Measurements from ENCODE around the gene ZBTB39.
"Not testable (repeated sequence)": the region's sequence is repeated elsewhere in the genome, so short reads cannot be mapped to it uniquely, and the experiment has no call there.

ZBTB39 gene

GRCh38 chr12:56980941-56981530 lies 25.3 kb downstream of the ZBTB39 start:
- no peak for DNase-seq (ENCODE audit: low spot score)

- DNase-seq (ENCODE audit: low spot score) = no peak
Measured at GRCh38 chr12:56980268-56980667, 26.1 kb downstream of the ZBTB39 start.

GRCh38 chr12:56979628-56980027 lies 26.7 kb downstream of the ZBTB39 start:
- DNase-seq (ENCODE audit: low spot score) = no peak

- DNase-seq (ENCODE audit: low spot score) = no peak
Measured at GRCh38 chr12:56978397-56979138, 27.8 kb downstream of the ZBTB39 start.

- not testable (repeated sequence) for DNase-seq (ENCODE audit: low spot score)
Measured at GRCh38 chr12:56977361-56977760, 29.0 kb downstream of the ZBTB39 start.

GRCh38 chr12:56974224-56974623 lies 32.1 kb downstream of the ZBTB39 start:
- DNase-seq (ENCODE audit: low spot score) = not testable (repeated sequence)

- not testable (repeated sequence) for DNase-seq (ENCODE audit: low spot score)
Measured at GRCh38 chr12:56968910-56969309, 37.4 kb downstream of the ZBTB39 start.

GRCh38 chr12:56965997-56966642 lies 40.2 kb downstream of the ZBTB39 start:
- not testable (repeated sequence) for DNase-seq (ENCODE audit: low spot score)

GRCh38 chr12:56965124-56965523 lies 41.2 kb downstream of the ZBTB39 start:
- DNase-seq (ENCODE audit: low spot score) = not testable (repeated sequence)

- DNase-seq (ENCODE audit: low spot score) = not testable (repeated sequence)
Measured at GRCh38 chr12:56963557-56963956, 42.8 kb downstream of the ZBTB39 start.

- not testable (repeated sequence) for DNase-seq (ENCODE audit: low spot score)
Measured at GRCh38 chr12:56962247-56962646, 44.1 kb downstream of the ZBTB39 start.

GRCh38 chr12:56958422-56958821 lies 47.9 kb downstream of the ZBTB39 start:
- DNase-seq (ENCODE audit: low spot score) = no peak

GRCh38 chr12:56957229-56958052 lies 48.9 kb downstream of the ZBTB39 start, which contains the start of gene RDH16:
Gene RDH16, minus strand, starts transcription at chr12:56957608. Its CDS starts 146 bp downstream, at chr12:56957462.
- DNase-seq (ENCODE audit: low spot score) = no peak

GRCh38 chr12:56955631-56956256 lies 50.6 kb downstream of the ZBTB39 start:
- no peak for DNase-seq (ENCODE audit: low spot score)

GRCh38 chr12:56954958-56955355 lies 51.4 kb downstream of the ZBTB39 start:
- no peak for DNase-seq (ENCODE audit: low spot score)

GRCh38 chr12:56954057-56954957 lies 52.0 kb downstream of the ZBTB39 start:
- peak; percentile 2 for DNase-seq (ENCODE audit: low spot score)

- peak; percentile 1 for DNase-seq (ENCODE audit: low spot score)
Measured at GRCh38 chr12:56953314-56953713, 53.0 kb downstream of the ZBTB39 start.

- DNase-seq (ENCODE audit: low spot score) = peak; percentile 1
Measured at GRCh38 chr12:56951582-56952339, 54.6 kb downstream of the ZBTB39 start.

GRCh38 chr12:56948881-56949280 lies 57.5 kb downstream of the ZBTB39 start:
- DNase-seq (ENCODE audit: low spot score) = no peak

Measured in GM03348 (cell line).